Transverse colon (tissue), 4 donors: ENCODE results near the gene TPM4. TPM values are rescaled to one million over a fixed set of nuclear protein-coding genes. Genes with fewer than 3 reads are reported as not detected.

Experiments used
- DNase-seq: peaks from one replicate; pipeline ENCODE4 v3.0.0-alpha.2; 2019
- H3K27ac ChIP-seq, 4 donors: fragments of 200-600 bp; sonication (generic); 2 replicates each; pipeline ENCODE4 v1.5.1; 2016 to 2018; ENCODE audit warnings: inconsistent platforms in 4 of 4
- H3K27me3 ChIP-seq: fragments of 200-600 bp; sonication (generic); 2 replicates; pipeline ENCODE4 v1.5.1; 2017; ENCODE audit warnings: inconsistent platforms
- H3K36me3 ChIP-seq, 4 donors: fragments of 200-600 bp; sonication (generic); 2 replicates each; pipeline ENCODE4 v1.5.1; 2017 to 2019; ENCODE audit warnings: inconsistent platforms in 4 of 4
- H3K4me1 ChIP-seq, 4 donors: fragments of 200-600 bp; sonication (generic); 2 replicates each; pipeline ENCODE4 v1.5.1; 2017 to 2020; ENCODE audit warnings: inconsistent platforms in 4 of 4
- H3K4me3 ChIP-seq, 4 donors: fragments of 200-600 bp; sonication (generic); 1 replicate in 1 of 4; 2 replicates in 3 of 4; pipeline versions ENCODE4 v1.5.1 to v1.6.1; 2017 to 2019; ENCODE audit warnings: inconsistent platforms in 4 of 4
- H3K9me3 ChIP-seq, 2 donors: fragments of 200-600 bp; sonication (generic); 2 replicates each; pipeline ENCODE4 v1.5.1; 2017 to 2019; ENCODE audit warnings: inconsistent platforms in 2 of 2
- EP300 ChIP-seq: sonication (generic); formaldehyde crosslinking; IDR thresholded peaks from one replicate; pipeline ENCODE4 v1.6.1; 2017; ENCODE audit warnings: antibody characterized with exemption, low read depth
- POLR2A ChIP-seq: fragments of 450-650 bp; IDR thresholded peaks from one replicate; pipeline ENCODE4 v1.6.1; 2016; ENCODE audit warnings: antibody characterized with exemption, mild to moderate bottlenecking, moderate library complexity
- POLR2AphosphoS5 ChIP-seq, 3 donors: sonication (generic); formaldehyde crosslinking; IDR thresholded peaks; one replicate each; pipeline ENCODE4 v1.6.1; 2016; ENCODE audit warnings: antibody characterized with exemption in 3 of 3
- WGBS, 2 donors: methylation state at CpG; one replicate each; pipeline ENCODE4 v1.1.5; 2018; ENCODE audit warnings: low coverage in 1 of 2; 5-methylcytosine and 5-hydroxymethylcytosine counted together
- in situ Hi-C, 4 donors: fragments of 200-750 bp; cut with MboI; loops; one replicate each; pipeline versions ENCODE4 v1.15.0 to v1.15.1; 2017; ENCODE audit warnings: low sequenced_read_pairs in 3 of 4, low pct_ligation_motif_present in 1 of 4, low pct_unique_long_range_greater_than_20kb in 1 of 4
- intact Hi-C: fragments of 100-400 bp; cut with DNase I; formaldehyde crosslinking; loops from one replicate; pipeline ENCODE4 v1.15.1; 2023; ENCODE audit warnings: low total_unique reads
- total RNA-seq, 4 donors: library from RNA; depleted of rRNA; stranded (reverse); fragments of >200 nt; gene quantifications; one replicate each; pipeline ENCODE4 v1.1.0, GENCODE V29; 2016
- TF ChIP-seq, protein P1 (sequence below), 5 experiments: fragments of 200-600 bp in 3 of 5; fragments of 450-650 bp in 2 of 5; sonication (generic) in 3 of 5; IDR thresholded peaks; 1 replicate in 2 of 5; 2 replicates in 3 of 5; pipeline ENCODE4 v1.5.1; 2016 to 2017; ENCODE audit warnings: antibody characterized with exemption in 5 of 5, inconsistent platforms in 3 of 5, mild to moderate bottlenecking in 2 of 5, moderate library complexity in 1 of 5

TPM4 gene
- total RNA-seq, 4 donors from 2014 or later = 228 to 491 (median 288) TPM

DNA sequence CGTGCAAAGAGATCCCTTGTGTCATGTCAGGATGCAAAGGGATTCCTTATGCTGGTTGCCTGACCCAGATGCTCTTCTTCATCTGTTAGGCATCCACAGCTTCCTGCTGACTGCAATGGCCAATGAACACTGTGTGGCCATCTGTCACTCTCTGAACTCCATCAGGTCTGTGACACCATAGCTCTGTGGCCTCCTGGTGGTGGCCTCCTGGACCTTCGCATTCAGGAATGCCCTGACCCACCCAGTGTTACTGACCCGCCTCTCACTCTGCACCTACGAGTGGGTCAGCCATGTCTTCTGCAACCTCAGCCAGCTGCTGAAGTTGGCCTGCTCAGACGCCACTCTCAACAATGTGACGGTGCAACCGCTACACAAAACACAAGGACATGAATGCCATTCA, 23.9 kb upstream of the TPM4 start:
- WGBS, 2 donors = 84% methylated on average over 6 of the region's 7 CpGs; no CpG with 5 or more reads in 1 of the 2 donors
- Histone ChIP-seq H3K27ac (no peak overlapping the region), H3K4me3 (no peak overlapping the region), H3K4me1 (no peaks in the 10 kb centered on the region), H3K9me3 (peaks cover 5 to 11% of the 10 kb centered on the region in 2 donors), H3K36me3 (no peaks in the 10 kb centered on the region), H3K27me3 (no peaks in the 10 kb centered on the region)
- in situ Hi-C loops (loop anchor here in 1 of 4 donors (10.0 kb wide), 1 partner anchor 132 kb away; the partner anchor contains the start of gene FAM32A), intact Hi-C loops (no loop called here)
- TF ChIP-seq POLR2A (no peak), EP300 (no peak), POLR2AphosphoS5 (IDR thresholded peaks at IDR 0.05) (no peak)
- TF ChIP-seq, protein P1, sequence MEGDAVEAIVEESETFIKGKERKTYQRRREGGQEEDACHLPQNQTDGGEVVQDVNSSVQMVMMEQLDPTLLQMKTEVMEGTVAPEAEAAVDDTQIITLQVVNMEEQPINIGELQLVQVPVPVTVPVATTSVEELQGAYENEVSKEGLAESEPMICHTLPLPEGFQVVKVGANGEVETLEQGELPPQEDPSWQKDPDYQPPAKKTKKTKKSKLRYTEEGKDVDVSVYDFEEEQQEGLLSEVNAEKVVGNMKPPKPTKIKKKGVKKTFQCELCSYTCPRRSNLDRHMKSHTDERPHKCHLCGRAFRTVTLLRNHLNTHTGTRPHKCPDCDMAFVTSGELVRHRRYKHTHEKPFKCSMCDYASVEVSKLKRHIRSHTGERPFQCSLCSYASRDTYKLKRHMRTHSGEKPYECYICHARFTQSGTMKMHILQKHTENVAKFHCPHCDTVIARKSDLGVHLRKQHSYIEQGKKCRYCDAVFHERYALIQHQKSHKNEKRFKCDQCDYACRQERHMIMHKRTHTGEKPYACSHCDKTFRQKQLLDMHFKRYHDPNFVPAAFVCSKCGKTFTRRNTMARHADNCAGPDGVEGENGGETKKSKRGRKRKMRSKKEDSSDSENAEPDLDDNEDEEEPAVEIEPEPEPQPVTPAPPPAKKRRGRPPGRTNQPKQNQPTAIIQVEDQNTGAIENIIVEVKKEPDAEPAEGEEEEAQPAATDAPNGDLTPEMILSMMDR (IDR thresholded peaks at IDR 0.05) = no peak
- DNase-seq = no peak

DNA sequence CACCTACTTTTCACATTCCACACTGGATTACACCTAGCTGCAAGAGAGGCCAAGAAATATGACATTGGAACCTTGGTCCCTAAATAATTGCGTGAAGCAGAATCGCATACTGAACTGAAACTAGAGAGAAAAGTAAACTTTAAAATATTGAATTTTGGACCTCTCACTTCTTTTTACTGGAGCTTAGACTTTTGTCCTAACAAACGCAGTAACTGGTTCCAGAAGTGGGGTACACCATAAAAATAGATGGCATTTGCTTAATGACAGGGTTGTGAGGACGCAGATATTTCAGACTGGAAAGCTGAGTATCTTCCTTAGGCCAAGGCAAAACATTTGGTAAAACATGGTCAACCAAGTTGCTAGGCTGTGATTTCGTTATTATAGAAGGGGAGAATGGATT, 19.2 kb upstream of the TPM4 start:
- H3K9me3 ChIP-seq = peaks cover 5 to 11% of the 10 kb centered on the region in 2 donors
- TF ChIP-seq POLR2AphosphoS5 (IDR thresholded peaks at IDR 0.05) (no peak), POLR2A (no peak)
- TF ChIP-seq, protein P1 (IDR thresholded peaks at IDR 0.05) = no peak
- no peaks in the 10 kb centered on the region for H3K4me1 ChIP-seq
- no peak overlapping the region for H3K4me3 ChIP-seq
- H3K36me3 ChIP-seq = no peaks in the 10 kb centered on the region
- H3K27me3 ChIP-seq = no peaks in the 10 kb centered on the region
- no peak overlapping the region for H3K27ac ChIP-seq
- in situ Hi-C loops (loop anchor here in 1 of 4 donors (10.0 kb wide), 1 partner anchor 128 kb away; the partner anchor contains the start of gene FAM32A), intact Hi-C loops (no loop called here)
- 27 to 37% methylated on average over 3 to 5 of the region's 5 CpGs for whole genome bisulfite sequencing, 2 donors
- DNase-seq = no peak

DNA sequence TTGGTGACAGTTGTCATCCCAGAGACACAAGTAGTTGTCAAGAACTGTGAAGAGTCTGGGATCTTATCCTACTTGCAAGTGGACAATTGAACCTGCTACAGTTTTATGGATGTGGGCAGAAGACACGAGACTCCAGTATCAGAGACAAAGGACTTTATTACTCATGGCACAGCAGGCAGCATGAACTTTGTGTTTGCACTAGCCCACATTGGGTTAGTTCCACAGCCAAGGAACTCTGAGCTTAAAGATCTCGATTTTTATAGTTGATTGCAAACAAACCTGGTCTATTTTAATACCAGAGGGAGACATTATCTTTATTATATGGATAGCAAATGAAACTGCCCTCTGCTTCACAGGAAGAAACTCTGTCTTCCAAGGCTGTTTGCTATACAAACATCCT, 16.0 kb upstream of the TPM4 start:
- peaks cover 5 to 9% of the 10 kb centered on the region in 2 donors for H3K9me3 ChIP-seq
- H3K4me3 ChIP-seq = no peak overlapping the region
- no peak for DNase-seq
- intact Hi-C loops = no loop called here
- H3K27ac ChIP-seq = no peak overlapping the region
- peaks cover 0 to 7% (median 0%) of the 10 kb centered on the region in 4 donors for H3K4me1 ChIP-seq
- in situ Hi-C loops = no loop called here
- TF ChIP-seq EP300 = no peak
- no peak for TF ChIP-seq POLR2A
- TF ChIP-seq, protein P1 (IDR thresholded peaks at IDR 0.05) = no peak
- TF ChIP-seq POLR2AphosphoS5 (IDR thresholded peaks at IDR 0.05) = no peak
- no peaks in the 10 kb centered on the region for H3K36me3 ChIP-seq
- H3K27me3 ChIP-seq = no peaks in the 10 kb centered on the region
- 21 to 42% methylated on average over 2 of the region's 2 CpGs for WGBS, 2 donors

DNA sequence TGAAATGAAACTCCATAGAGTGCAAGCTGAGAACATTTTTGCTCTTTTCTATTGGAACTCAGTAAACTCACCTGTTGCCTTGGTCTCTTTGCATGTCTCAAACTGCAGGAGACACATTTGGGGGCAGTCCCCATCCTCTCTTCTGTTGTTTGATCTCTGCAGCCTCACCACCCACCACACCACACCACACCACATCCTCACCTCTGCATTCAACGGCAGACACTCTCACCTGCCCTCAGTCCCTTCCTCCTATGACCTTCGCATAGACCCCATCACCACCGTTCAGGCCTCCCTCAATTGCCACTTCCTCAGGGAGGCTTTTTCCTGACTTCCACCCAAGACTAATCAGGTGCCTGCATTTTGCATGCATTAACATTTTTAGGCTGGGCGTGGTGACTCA, 14.4 kb upstream of the TPM4 start:
- TF ChIP-seq POLR2A (no peak), EP300 (no peak), POLR2AphosphoS5 (IDR thresholded peaks at IDR 0.05) (no peak)
- TF ChIP-seq, protein P1 (IDR thresholded peaks at IDR 0.05) = no peak
- Histone ChIP-seq H3K9me3 (no peaks in the 10 kb centered on the region), H3K27ac (no peak overlapping the region), H3K4me1 (peaks cover 5 to 15% (median 6%) of the 10 kb centered on the region in 4 donors), H3K36me3 (no peaks in the 10 kb centered on the region), H3K4me3 (no peak overlapping the region), H3K27me3 (no peaks in the 10 kb centered on the region)
- DNase-seq = no peak
- intact Hi-C loops (no loop called here), in situ Hi-C loops (no loop called here)
- WGBS, 2 donors = 66% methylated on average over 4 of the region's 4 CpGs; no CpG with 5 or more reads in 1 of the 2 donors
